GM19035 (cell line): Measurements from ENCODE around the gene MCCC2.
"Not testable (repeated sequence)": the region's sequence is repeated elsewhere in the genome, so short reads cannot be mapped to it uniquely, and the experiment has no call there.

ENCODE experiments used
- ATAC-seq: cut with Tn5 transposase; IDR thresholded peaks from one replicate; pipeline ENCODE4 v1.9.1; 2021; ENCODE audit not compliant: unreplicated experiment

MCCC2 gene

DNA sequence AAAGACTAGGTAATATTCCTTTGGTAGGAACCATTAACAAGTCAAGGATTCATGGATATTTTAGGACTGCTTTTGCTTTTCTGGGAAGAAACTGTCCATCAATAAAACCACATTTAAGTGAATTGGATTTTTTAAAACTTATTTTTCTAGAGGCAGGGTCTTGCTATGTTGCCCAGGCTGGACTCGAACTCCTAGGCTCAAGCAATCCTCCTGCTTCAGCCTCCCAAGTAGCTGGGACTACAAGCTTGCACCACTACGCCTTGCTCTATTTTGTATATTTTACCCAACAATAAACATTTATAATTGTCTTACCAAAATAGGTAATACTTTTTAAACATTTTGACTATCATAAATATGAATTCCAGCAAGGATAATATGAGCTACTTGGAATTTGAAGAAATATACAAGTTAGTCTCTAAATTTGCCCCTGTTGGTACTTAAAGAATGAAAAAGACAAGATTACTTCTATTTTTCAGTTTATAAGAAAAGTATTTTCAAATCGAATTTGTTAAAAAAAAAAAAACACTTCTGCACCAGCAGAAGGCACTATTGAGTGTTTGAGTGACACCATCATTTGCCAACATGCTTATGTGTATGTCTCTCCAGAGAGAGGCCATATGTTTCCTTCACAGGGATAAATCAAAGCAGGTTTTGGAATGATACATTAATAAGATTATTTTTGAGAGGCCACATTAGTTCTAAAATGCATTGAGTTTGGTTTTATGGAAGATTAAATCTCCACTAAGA lies 71.9 kb downstream of the MCCC2 start:
- no peak for ATAC-seq

DNA sequence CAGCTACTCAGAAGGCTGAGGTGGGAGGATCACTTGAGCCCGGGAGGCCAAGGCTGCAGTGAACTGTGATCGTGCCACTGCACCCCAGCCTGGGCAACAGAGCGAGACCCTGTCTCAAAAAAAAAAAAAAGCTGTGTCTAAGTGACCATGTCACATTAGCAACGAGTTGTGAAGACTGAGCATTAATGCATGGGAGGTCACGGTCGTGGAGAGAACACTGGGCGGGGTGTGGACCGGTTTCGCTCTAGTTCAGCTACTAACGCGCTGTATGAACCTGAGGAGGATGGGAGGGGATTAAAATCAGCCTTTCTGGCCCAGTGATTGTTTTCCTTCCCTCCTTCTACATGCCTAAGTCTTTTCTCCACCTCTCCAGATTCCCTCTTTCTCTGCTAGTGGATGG lies 75.2 kb downstream of the MCCC2 start:
- ATAC-seq, result no peak

- ATAC-seq, result no peak
Measured at GRCh38 chr5:71663191-71663969, 76.2 kb downstream of the MCCC2 start.

- not testable (repeated sequence) for ATAC-seq
Measured at GRCh38 chr5:71664615-71665014, 77.5 kb downstream of the MCCC2 start.

DNA sequence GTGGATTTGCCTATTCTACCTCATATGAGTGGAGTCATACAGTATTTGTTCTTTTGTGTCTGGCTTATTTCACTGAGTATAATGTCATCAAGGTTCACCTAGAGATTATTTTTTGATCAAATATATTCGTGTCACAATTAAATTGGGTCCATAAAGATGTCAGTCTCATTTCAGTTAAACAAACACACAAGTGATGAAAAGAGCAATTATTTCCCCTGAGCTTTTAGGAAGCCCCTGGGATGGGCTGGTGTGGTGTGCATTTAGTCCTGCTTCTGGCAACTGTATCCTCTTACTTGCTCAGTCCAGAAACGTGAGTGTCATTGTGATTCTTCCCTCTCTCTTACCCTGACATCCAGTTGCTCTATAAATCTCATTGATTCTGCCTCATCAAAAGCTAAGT lies 79.2 kb downstream of the MCCC2 start:
- no peak for ATAC-seq

GRCh38 chr5:71677977-71678376 lies 90.8 kb downstream of the MCCC2 start:
- no peak for ATAC-seq

- ATAC-seq, result no peak
Measured at GRCh38 chr5:71679714-71680113, 92.6 kb downstream of the MCCC2 start.

DNA sequence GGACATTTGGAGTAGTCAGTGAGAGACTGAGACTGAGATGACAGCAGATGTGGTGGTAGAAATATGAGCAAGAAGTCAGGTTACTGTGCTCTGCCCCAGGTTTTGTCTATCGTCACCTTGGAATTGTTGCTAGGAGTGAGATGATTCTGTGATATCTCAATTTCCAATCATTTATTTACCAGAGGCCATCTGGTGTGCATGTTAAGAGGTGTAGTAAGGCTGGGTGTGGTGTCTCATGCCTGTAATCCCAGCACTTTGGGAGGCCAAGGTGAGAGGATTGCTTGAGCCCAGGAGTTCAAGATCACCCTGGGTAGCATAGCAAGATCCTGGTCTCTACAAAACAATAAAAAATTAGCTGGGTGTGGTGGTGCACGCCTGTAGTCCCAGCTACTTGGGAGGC lies 93.4 kb downstream of the MCCC2 start:
- ATAC-seq, result no peak

- no peak for ATAC-seq
Measured at GRCh38 chr5:71681296-71681695, 94.2 kb downstream of the MCCC2 start.

DNA sequence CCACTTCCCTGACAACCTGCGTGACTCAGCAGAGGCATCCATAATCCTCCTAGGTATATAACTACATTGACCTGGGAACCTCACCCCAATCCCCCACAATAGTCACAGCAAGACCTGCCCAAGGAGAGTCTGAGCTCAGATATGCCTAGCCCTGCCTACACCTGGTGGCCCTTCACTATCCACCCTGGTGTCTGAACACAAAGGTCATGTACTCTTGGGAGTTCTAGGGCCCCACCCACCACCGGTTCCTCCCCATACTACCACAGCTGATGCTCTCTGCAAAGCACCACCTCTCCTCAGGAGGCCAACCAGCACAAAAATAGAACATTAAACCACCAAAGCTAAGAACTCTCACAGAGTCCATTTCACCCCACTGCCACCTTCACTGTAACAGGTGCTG lies 97.2 kb downstream of the MCCC2 start:
- ATAC-seq, result no peak

DNA sequence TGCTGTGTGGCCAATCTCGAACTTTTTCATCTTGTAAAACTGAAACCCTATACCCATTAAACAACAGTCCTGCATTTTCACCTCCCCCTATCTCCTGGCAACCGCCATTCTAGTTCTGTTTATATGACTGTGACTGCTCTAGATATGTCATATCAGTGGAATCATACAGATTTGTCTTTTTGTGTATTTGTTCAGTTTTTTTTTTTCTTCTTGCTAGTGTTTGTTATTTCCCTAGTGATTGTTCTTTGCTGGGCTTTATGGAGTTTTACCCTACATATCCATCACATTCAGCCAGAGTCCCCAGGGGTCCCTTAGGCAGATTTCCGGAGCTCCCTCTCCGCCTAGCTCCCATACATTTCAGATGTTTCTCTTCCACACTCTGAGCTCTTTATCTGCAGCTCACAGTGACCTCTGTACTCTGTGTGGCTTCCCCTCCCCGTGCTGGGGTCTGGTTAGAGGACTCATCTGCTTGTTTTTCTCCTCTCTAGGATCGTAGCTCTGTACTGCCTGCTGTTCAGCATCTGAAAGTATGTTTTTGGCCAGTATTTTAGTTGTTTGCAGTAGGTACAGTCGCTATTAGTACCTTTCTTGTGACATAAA lies 106.8 kb downstream of the MCCC2 start:
- ATAC-seq, result no peak

- ATAC-seq, result no peak
Measured at GRCh38 chr5:71695071-71695470, 107.9 kb downstream of the MCCC2 start.

- no peak for ATAC-seq
Measured at GRCh38 chr5:71695595-71695994, 108.5 kb downstream of the MCCC2 start.

DNA sequence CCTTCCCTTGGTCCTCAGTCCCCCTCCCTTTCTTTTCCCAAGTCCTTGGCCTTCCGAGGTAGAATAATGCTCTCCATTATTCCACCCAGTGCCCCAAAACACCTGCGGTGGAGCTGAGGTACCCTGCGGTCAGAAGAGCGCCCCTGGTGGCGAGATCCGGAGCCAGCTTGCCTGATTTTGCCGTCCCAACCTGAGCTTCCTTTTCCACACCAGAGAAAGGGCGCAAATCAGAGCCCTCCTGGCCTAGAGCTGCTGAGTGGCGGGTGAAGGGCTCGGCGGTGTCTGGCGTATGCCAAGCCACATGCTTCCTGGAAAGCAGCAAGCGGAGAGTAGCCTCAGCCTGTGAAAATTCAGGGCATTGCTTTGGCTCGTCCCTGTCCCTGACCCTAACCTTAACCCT lies 110.8 kb downstream of the MCCC2 start:
- no peak for ATAC-seq

DNA sequence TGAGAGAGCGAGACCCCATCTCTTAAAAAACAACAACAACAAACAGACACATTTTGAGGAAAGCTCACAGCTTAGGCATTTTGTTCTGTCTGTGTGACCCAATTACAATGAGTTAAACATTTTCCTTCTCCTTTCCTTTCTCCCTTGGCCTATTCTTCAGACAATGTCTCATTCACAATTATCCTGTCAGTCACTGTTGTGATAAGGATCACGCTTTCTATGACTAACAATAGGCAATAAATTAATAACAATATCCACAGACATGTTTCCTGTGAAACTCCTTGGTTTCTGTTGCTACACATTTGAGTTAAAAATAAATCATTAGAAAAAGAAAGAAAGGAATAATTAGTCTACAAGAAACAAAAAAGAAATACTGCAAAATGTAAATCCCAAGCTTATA lies 112.1 kb downstream of the MCCC2 start:
- no peak for ATAC-seq

DNA sequence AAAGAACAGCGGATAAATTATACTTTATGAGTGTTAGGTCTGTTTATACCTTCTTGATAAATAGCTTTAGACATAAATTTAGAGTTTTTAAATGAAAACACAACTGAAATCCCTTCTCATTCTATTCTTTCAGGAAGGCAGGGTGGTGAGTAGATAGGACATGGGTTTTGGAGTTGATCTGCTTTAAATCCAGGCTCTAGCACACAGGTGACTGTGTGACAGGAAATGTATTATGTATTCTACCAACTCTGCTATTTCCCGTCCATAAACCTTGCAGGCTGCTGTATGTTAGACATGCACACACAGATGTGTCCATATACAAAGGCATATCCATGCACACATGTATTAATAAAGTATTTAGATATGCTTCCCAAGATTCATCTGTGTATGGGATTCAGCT lies 112.6 kb downstream of the MCCC2 start:
- no peak for ATAC-seq

GRCh38 chr5:71700803-71701202 lies 113.7 kb downstream of the MCCC2 start:
- ATAC-seq, result no peak

DNA sequence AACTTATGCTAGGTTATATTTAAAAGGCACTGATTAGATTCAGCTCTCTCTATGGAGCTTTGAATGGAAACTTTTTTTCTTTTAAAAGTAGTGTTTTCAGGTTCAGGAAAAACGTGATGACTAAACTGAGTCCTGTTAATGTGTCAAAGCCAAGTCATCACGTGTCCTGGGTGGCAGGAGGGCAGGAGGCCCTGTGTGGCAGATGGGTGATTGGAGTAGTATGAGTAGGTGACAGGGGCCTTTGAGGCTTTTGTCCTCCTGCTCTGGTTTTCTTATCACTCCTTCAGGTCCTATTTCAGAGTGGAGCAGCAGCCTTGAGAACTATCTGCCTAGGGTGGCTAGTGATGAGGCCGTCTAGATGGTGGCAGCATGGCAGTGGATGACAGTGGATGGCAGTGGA lies 114.3 kb downstream of the MCCC2 start:
- ATAC-seq, result no peak

- ATAC-seq, result no peak
Measured at GRCh38 chr5:71703941-71704340, 116.8 kb downstream of the MCCC2 start.

DNA sequence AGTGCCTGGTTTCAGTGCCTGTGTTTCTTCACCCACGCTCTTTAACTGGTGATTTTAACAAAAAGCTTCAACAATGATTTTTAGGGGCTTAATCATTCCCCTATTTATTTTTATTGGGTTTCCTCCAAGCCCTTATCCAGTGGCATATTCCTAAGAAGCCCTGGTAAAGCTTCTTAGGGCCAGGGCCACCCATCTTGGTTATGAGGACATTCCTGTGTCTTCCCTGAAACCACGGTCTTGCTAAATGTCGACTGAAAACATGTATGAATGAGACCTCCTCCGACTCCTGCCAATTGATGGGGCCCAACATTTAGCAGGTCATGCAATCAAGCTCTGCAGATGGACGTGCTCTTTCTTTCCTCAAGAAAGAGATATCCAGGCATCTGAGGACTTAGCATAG lies 118.3 kb downstream of the MCCC2 start:
- ATAC-seq, result no peak

GRCh38 chr5:71706906-71707305 lies 119.8 kb downstream of the MCCC2 start:
- ATAC-seq, result no peak
